ENCODE measurements around the gene CCL13. TPM values are rescaled to one million over a fixed set of nuclear protein-coding genes. Genes with fewer than 3 reads are reported as not detected.

The CCL13 gene
- polyA plus RNA-seq, 1 donor from 2014 or later, result not detected

DNA sequence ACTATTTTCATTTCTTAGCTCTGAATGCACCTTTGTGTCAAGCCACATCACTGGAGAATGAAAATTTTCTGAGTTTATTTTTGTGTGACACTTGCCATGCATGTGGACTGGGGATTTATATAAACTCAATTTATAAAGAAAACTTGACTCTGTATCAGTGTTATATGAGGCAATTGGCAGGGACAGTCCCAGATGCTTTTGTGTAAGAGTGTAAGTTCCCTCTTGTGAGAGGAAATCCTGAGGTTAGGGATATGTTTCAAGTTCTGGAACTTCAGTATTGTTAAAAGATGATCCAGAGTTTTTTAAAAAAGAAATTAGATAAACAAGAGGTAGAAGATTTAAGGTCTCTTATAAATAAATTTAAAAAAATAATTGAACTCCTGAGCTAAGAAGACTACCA lies 47.9 kb upstream of the CCL13 start:
- H3K9me2 ChIP-seq (ENCODE audit: insufficient read depth, low read length), result no peaks in the 10 kb centered on the region
- no peaks in the 10 kb centered on the region for H3K9me3 ChIP-seq (ENCODE audit: low read length)
- TF ChIP-seq CTCF (IDR thresholded peaks at IDR 0.05; ENCODE audit: poor library complexity, severe bottlenecking) (no peak), TAF1 (IDR thresholded peaks at IDR 0.05; ENCODE audit: low read depth) (no peak), EZH2 (IDR thresholded peaks at IDR 0.05; ENCODE audit: borderline replicate concordance, insufficient read depth, low read length, poor library complexity, severe bottlenecking) (no peak), POLR2AphosphoS5 (IDR thresholded peaks at IDR 0.05) (no peak), SMC3 (conservative IDR thresholded peaks at IDR 0.05; ENCODE audit: poor library complexity) (no peak), RAD21 (conservative IDR thresholded peaks at IDR 0.05) (no peak)
- no peak overlapping the region for H3K4me3 ChIP-seq (ENCODE audit: low read length)
- no peak overlapping the region for H2AFZ ChIP-seq (ENCODE audit: low read depth, low read length)
- H3K79me2 ChIP-seq (replicated peaks; ENCODE audit: insufficient read depth, low read length), result no peaks in the 10 kb centered on the region
- no peak overlapping the region for H3K4me2 ChIP-seq (ENCODE audit: low read length)
- no peak overlapping the region for H3K9ac ChIP-seq (ENCODE audit: low read length)
- no peaks in the 10 kb centered on the region for H4K20me1 ChIP-seq (ENCODE audit: insufficient read depth)
- no peak overlapping the region for H3K27ac ChIP-seq (ENCODE audit: low read length)
- H3F3A ChIP-seq (ENCODE audit: insufficient read depth, low read length, poor library complexity, severe bottlenecking), result no peaks in the 10 kb centered on the region
- H3K27me3 ChIP-seq (ENCODE audit: insufficient read depth, low read depth, low read length), result no peaks in the 10 kb centered on the region
- H3K36me3 ChIP-seq (ENCODE audit: insufficient read depth, low read length), result no peaks in the 10 kb centered on the region

DNA sequence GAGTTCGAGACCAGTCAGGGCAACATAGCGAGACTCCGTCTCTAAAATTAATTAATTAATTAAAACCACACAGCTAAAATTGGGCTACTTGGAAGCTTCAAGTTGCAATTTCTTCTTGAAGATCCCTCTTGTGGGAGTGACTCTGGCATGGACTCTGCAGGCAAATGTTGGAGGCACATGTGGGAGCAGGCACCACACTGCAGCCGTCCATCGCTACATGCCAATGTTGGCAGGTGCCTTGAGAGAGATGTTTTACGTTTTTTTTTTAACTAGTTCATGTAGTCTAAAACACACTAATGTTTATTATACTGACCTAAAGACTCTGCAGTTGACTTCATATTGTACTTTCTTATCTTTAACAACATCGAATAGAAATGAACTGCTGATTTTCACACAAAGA lies 45.0 kb upstream of the CCL13 start:
- Histone ChIP-seq H3K4me3 (ENCODE audit: low read length) (no peak overlapping the region), H3K9me3 (ENCODE audit: low read length) (no peaks in the 10 kb centered on the region), H3K9ac (ENCODE audit: low read length) (no peak overlapping the region), H3F3A (ENCODE audit: insufficient read depth, low read length, poor library complexity, severe bottlenecking) (no peaks in the 10 kb centered on the region), H4K20me1 (ENCODE audit: insufficient read depth) (no peaks in the 10 kb centered on the region), H3K27ac (ENCODE audit: low read length) (no peak overlapping the region), H2AFZ (ENCODE audit: low read depth, low read length) (no peak overlapping the region), H3K4me2 (ENCODE audit: low read length) (no peak overlapping the region), H3K27me3 (ENCODE audit: insufficient read depth, low read depth, low read length) (no peaks in the 10 kb centered on the region), H3K79me2 (replicated peaks; ENCODE audit: insufficient read depth, low read length) (no peaks in the 10 kb centered on the region), H3K9me2 (ENCODE audit: insufficient read depth, low read length) (no peaks in the 10 kb centered on the region), H3K36me3 (ENCODE audit: insufficient read depth, low read length) (no peaks in the 10 kb centered on the region)
- TF ChIP-seq POLR2AphosphoS5 (IDR thresholded peaks at IDR 0.05), result no peak
- TF ChIP-seq EZH2 (IDR thresholded peaks at IDR 0.05; ENCODE audit: borderline replicate concordance, insufficient read depth, low read length, poor library complexity, severe bottlenecking), result no peak
- no peak for TF ChIP-seq RAD21 (conservative IDR thresholded peaks at IDR 0.05)
- TF ChIP-seq SMC3 (conservative IDR thresholded peaks at IDR 0.05; ENCODE audit: poor library complexity), result no peak
- TF ChIP-seq EP300 (conservative IDR thresholded peaks at IDR 0.05; ENCODE audit: poor library complexity, severe bottlenecking), result no peak
- no peak for TF ChIP-seq REST (IDR thresholded peaks at IDR 0.05; ENCODE audit: borderline replicate concordance)
- TF ChIP-seq CTCF (IDR thresholded peaks at IDR 0.05; ENCODE audit: poor library complexity, severe bottlenecking), result no peak
- TF ChIP-seq MXI1 (conservative IDR thresholded peaks at IDR 0.05; ENCODE audit: poor library complexity, severe bottlenecking), result no peak
- TF ChIP-seq TAF1 (IDR thresholded peaks at IDR 0.05; ENCODE audit: low read depth), result no peak

Data from neural cell (in vitro differentiated cells).